ENCODE results near the gene FGF2.
"Not testable (repeated sequence)": the region's sequence is repeated elsewhere in the genome, so short reads cannot be mapped to it uniquely, and the experiment has no call there.

FGF2 gene

GRCh38 chr4:122812823-122813222, 13.8 kb upstream of the FGF2 start:
- not testable (repeated sequence) for DNase-seq (ENCODE audit: low read depth in 4 of 4, low spot score in 1 of 4)

- no peak for DNase-seq (ENCODE audit: low read depth in 4 of 4, low spot score in 1 of 4)
These were observed 12.2 kb upstream of the FGF2 start for GRCh38 chr4:122814426-122814825.

GRCh38 chr4:122815248-122815647, 11.4 kb upstream of the FGF2 start:
- DNase-seq (ENCODE audit: low read depth in 4 of 4, low spot score in 1 of 4), result no peak

DNA sequence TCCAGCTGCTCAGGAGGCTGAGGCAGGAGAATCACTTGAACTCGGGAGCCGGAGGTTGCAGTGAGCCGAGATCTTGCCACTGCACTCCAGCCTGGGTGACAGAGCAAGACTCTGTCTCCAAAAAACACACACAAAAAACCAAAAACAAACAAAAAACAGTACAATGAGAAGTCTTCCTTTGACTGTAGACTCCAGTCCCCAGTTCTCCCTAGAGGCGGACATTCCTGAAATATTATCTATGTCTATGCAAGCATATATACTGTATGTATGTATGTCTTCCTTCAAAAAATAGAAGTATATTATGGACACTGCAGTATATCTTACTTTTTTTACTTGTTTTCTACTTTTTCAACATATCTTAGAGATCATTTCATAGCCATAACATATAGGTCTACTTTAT, 10.2 kb upstream of the FGF2 start:
- DNase-seq (ENCODE audit: low read depth in 4 of 4, low spot score in 1 of 4), result no peak

- no peak for DNase-seq (ENCODE audit: low read depth in 4 of 4, low spot score in 1 of 4)
These were observed 6.8 kb upstream of the FGF2 start for GRCh38 chr4:122819708-122820449.

DNA sequence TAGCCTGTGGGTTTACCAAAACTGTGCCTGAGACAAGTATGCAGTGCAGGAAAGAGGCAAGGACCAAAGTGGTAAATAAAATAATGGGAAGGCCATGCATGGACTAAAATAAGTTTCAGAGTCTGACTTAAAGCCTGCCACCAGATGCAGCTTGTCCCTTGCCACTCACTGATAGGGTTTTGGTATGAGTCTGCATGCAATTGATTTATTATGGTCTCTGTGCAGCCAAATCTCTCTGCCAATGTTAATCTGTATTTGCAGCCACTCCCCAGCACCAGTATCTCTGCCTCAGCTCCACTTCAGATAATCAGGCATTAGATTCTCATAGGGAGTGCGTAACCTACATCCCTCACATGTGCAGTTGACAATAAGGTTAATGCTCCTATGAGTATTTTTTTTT, 5.5 kb upstream of the FGF2 start:
- no peak for DNase-seq (ENCODE audit: low read depth in 4 of 4, low spot score in 1 of 4)

DNA sequence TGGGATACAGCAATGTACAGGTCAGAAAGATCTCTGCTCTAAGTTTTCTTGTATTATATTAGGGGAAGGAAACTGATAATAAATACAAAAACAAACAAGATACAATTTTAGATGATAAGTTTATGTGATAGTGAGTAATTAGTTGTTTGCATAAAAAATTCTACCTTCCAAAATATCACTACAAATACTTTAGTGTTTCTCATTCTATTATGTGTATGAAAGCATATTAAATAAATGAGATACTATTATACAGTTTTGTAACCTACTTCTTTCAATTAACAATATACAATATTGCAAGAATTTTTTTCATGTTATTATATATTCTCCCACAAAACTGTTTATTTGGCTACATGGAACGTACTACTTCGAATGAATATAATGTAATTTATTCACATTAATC, 4.2 kb upstream of the FGF2 start:
- no peak for DNase-seq (ENCODE audit: low read depth in 4 of 4, low spot score in 1 of 4)

DNA sequence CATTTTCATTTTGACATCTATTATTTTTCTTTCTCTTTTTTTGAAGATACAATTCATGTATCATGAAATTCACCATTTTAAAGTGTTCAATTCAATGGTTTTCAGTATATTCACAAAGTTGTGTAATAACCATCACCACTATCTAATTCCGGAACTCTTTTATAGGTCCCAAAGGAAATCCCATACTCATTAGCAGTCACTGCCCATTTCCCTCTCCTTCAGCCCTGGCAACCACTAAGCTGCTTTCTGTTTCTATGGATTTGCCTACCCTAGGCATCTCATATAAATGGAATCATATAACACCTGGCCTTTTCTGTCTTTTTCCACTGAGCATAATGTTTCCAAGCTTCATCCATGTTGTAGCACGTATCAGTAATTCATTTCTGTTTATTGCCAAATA, 3.2 kb upstream of the FGF2 start:
- no peak for DNase-seq (ENCODE audit: low read depth in 4 of 4, low spot score in 1 of 4)

GRCh38 chr4:122824616-122825015, 2.0 kb upstream of the FGF2 start:
- DNase-seq (ENCODE audit: low read depth in 4 of 4, low spot score in 1 of 4), result no peak

DNA sequence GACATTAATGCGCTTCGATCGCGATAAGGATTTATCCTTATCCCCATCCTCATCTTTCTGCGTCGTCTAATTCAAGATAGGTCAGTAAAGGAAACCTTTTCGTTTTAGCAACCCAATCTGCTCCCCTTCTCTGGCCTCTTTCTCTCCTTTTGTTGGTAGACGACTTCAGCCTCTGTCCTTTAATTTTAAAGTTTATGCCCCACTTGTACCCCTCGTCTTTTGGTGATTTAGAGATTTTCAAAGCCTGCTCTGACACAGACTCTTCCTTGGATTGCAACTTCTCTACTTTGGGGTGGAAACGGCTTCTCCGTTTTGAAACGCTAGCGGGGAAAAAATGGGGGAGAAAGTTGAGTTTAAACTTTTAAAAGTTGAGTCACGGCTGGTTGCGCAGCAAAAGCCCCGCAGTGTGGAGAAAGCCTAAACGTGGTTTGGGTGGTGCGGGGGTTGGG, 528 bp upstream of the FGF2 start:
- no peak for DNase-seq (ENCODE audit: low read depth in 4 of 4, low spot score in 1 of 4)

DNA sequence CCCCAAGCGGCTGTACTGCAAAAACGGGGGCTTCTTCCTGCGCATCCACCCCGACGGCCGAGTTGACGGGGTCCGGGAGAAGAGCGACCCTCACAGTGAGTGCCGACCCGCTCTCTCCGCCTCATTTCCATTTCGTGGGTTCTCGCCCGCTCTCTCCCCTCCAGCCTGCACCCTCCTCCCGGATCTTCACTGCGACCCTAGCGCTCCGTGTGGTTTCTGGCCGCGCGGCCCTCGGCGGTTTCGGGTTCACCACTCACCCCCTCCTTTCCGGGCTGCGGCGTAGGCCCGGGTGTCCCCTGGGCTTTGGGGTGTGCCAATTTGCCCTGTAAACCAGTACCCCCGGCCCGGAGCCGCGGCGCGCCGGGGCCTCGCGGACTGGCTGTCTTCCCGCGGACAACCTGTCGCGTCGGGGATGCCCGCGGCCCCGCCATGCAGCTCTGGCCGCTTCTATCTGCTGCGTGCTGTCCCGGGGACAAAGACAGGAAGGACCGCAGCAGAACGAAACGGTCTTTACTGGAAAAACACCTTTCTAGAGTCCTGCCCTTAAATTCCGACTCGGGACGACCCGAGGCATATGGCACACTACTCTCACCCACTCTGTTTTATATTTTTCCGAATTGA, 737 bp downstream of the FGF2 start:
- DNase-seq (ENCODE audit: low read depth in 4 of 4, low spot score in 1 of 4), result no peak

GRCh38 chr4:122827879-122828601, 1.4 kb downstream of the FGF2 start:
- no peak for DNase-seq (ENCODE audit: low read depth in 4 of 4, low spot score in 1 of 4)

DNA sequence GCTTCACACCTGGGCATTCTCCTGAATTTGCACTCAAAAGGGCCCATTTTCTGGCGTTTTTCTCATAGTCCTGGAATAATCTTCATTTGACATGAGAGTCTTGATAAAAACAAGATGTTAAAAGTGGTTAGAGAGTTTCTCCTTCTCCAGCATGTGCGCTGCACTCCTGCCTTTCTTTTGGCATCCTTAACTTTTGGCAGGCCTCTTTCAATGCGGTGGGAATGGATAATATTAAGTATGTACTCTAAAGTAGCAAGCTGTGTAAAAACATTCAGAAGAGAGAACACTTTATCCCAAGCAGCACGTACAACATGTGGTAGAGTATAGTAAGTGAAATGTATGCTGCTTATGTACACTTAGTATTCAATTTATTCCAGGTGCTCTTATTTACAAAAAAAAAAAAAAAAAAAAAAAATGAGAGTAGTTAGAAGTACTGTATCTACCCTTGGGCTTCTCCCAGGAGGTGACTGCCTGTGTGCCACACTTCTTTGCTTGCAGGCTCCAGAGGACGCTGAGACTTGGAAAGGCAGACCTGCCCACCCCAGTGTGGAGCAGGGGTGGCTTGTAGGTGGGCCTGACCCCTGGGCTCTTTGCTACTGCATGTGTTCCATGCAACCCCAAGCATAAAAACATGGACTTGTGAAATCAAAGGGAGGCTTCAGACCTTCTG, 3.9 kb downstream of the FGF2 start:
- no peak for DNase-seq (ENCODE audit: low read depth in 4 of 4, low spot score in 1 of 4)

DNA sequence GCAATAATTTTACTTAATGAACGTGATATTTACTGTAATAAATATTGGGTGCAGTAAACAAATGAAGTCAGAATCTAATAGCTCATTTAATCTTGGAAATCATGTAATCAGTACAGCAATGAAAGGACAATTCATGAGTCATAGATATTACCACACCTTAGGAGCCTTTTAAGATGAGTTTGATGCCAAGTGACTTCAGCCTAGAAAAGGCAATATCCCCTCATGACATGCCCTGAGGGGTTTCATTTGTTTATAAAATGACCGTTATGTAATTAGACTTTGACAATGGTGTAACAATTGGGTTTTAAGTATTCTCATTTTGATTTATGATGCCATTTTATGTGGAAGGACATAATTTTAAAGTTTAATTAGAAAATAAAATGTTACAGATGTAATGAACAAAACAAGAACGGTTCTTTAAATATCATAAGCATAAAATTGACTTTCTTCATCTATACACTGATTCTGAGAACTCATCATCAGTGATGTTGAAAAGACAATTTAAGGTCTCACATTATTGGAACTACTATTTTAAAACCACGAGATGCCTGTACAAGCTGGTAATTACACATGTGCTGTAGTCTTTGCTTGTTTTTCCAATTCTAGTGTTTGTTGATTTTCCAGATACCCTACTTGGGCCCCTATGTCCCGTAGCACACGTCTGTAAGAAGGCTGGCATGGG, 5.0 kb downstream of the FGF2 start:
- DNase-seq (ENCODE audit: low read depth in 4 of 4, low spot score in 1 of 4), result no peak

DNA sequence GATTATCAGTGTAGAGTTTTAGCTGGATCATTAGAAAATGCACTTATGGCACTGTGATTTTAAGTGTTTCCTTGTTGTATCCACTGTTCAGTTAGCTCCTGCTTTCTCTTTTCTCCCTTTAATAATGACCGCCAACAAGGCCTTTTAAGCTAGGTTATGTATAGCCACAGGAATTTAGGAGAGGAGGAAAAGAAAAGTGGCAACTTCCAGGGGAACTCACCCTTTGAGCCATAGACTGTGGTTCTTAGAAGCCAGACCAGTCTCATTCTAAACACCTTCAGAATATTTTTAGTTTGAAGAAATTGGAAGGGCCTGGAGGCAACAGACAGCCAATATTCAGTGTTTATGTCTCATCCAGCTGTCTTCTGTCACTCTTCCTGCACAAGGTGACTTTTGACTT, 6.1 kb downstream of the FGF2 start:
- no peak for DNase-seq (ENCODE audit: low read depth in 4 of 4, low spot score in 1 of 4)

DNA sequence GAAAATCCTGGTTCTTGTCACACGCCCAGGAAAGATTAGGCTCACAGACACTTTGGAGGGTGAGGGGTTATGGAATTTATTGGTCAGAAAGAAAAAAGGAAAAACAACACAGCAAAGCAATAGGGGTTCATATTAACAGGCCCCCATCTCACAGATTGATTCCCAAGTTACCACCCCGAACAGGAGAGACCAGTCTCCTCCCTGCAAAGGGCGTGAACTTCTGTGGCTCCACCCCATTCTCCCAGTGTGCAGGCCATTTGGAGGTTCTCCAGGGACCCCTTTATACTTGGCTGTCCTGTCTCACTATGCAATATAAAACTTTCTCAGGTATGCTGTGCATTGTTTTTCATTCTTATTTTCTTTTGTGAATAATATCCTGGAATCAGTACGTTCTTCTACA, 7.4 kb downstream of the FGF2 start:
- DNase-seq (ENCODE audit: low read depth in 4 of 4, low spot score in 1 of 4), result no peak

- no peak for DNase-seq (ENCODE audit: low read depth in 4 of 4, low spot score in 1 of 4)
These were observed 10.3 kb downstream of the FGF2 start for GRCh38 chr4:122836941-122837340.

GRCh38 chr4:122838034-122838433, 11.4 kb downstream of the FGF2 start:
- DNase-seq (ENCODE audit: low read depth in 4 of 4, low spot score in 1 of 4), result no peak

- DNase-seq (ENCODE audit: low read depth in 4 of 4, low spot score in 1 of 4), result no peak
These were observed 15.8 kb downstream of the FGF2 start for GRCh38 chr4:122842392-122842791.

GRCh38 chr4:122842984-122843531, 16.4 kb downstream of the FGF2 start:
- DNase-seq (ENCODE audit: low read depth in 4 of 4, low spot score in 1 of 4), result no peak

DNA sequence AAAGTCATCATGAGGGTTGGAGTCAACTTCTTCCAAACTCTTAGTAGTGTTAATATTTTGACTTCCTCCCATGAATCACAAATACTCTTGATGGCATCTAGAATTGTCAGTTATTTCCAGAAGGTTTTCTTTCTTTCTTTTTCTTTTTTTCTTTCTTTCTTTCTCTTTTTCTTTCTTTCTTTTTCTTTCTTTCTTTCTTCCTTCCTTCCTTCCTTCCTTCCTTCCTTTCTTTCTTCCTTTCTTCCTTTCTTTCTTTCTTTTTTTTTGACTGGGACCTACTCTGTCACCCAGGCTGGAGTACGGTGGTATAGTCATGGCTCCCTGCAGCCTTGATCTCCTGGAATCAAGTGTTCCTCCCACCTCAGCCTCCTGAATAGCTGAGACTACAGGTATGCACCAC, 17.8 kb downstream of the FGF2 start:
- DNase-seq (ENCODE audit: low read depth in 4 of 4, low spot score in 1 of 4), result not testable (repeated sequence)
